ENCODE results near the gene DNAJC30. TPM values are rescaled to one million over a fixed set of nuclear protein-coding genes. Genes with fewer than 3 reads are reported as not detected.
"Not testable (repeated sequence)": the region's sequence is repeated elsewhere in the genome, so short reads cannot be mapped to it uniquely, and the experiment has no call there.

DNAJC30 gene
- total RNA-seq, 3 donors from 2014 or later, result 2.9 to 6.9 (median 4.6) TPM

- no peaks in the 10 kb centered on the region for H3K9me3 ChIP-seq
- peaks cover 11 to 14% of the 10 kb centered on the region in 2 donors for H3K4me1 ChIP-seq
Observed at GRCh38 chr7:73682745-73683055, 553 bp downstream of the DNAJC30 start.

GRCh38 chr7:73681031-73681430, 2.2 kb downstream of the DNAJC30 start:
- no peaks in the 10 kb centered on the region for H3K27me3 ChIP-seq
- H3K9me3 ChIP-seq, result no peaks in the 10 kb centered on the region
- peak overlapping the region in 1 of 3 donors; percentile 87 for H3K4me3 ChIP-seq
- TF ChIP-seq POLR2A (IDR thresholded peaks at IDR 0.05) (no peak), POLR2AphosphoS5 (IDR thresholded peaks at IDR 0.05) (no peak)
- TF ChIP-seq, protein P1, sequence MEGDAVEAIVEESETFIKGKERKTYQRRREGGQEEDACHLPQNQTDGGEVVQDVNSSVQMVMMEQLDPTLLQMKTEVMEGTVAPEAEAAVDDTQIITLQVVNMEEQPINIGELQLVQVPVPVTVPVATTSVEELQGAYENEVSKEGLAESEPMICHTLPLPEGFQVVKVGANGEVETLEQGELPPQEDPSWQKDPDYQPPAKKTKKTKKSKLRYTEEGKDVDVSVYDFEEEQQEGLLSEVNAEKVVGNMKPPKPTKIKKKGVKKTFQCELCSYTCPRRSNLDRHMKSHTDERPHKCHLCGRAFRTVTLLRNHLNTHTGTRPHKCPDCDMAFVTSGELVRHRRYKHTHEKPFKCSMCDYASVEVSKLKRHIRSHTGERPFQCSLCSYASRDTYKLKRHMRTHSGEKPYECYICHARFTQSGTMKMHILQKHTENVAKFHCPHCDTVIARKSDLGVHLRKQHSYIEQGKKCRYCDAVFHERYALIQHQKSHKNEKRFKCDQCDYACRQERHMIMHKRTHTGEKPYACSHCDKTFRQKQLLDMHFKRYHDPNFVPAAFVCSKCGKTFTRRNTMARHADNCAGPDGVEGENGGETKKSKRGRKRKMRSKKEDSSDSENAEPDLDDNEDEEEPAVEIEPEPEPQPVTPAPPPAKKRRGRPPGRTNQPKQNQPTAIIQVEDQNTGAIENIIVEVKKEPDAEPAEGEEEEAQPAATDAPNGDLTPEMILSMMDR (IDR thresholded peaks at IDR 0.05), result no peak
- H3K27ac ChIP-seq, result no peak overlapping the region
- no peaks in the 10 kb centered on the region for H3K36me3 ChIP-seq
- intact Hi-C loops (cut with DNase I; ENCODE audit: low total_unique reads), result no loop called here
- DNase-seq (ENCODE audit: low spot score in 2 of 2), result no peak
- H3K4me1 ChIP-seq, result peaks cover 11 to 14% of the 10 kb centered on the region in 2 donors

More at GRCh38 chr7:73682745-73683055, 553 bp downstream of the DNAJC30 start:
- no peak for DNase-seq (ENCODE audit: low spot score in 2 of 2)
- Histone ChIP-seq H3K36me3 (no peaks in the 10 kb centered on the region), H3K27ac (peak overlapping the region; percentile 85 to 88), H3K27me3 (no peaks in the 10 kb centered on the region), H3K4me3 (peak overlapping the region; percentile 68 to 87 (median 86))
- intact Hi-C loops (cut with DNase I; ENCODE audit: low total_unique reads), result no loop called here
- TF ChIP-seq POLR2AphosphoS5 (IDR thresholded peaks at IDR 0.05) (no peak), POLR2A (IDR thresholded peaks at IDR 0.05) (no peak)

- Histone ChIP-seq H3K9me3 (no peaks in the 10 kb centered on the region), H3K4me1 (peaks cover 11 to 14% of the 10 kb centered on the region in 2 donors), H3K36me3 (no peaks in the 10 kb centered on the region), H3K27me3 (no peaks in the 10 kb centered on the region), H3K4me3 (no peak overlapping the region), H3K27ac (no peak overlapping the region)
- no peak for DNase-seq (ENCODE audit: low spot score in 2 of 2)
- no peak for TF ChIP-seq POLR2A (IDR thresholded peaks at IDR 0.05)
- TF ChIP-seq POLR2AphosphoS5 (IDR thresholded peaks at IDR 0.05), result no peak
- TF ChIP-seq, protein P1 (IDR thresholded peaks at IDR 0.05), result no peak
- intact Hi-C loops (cut with DNase I; ENCODE audit: low total_unique reads), result no loop called here
Observed at GRCh38 chr7:73680501-73680900, 2.8 kb downstream of the DNAJC30 start.

- H3K9me3 ChIP-seq, result no peaks in the 10 kb centered on the region
- intact Hi-C loops (cut with DNase I; ENCODE audit: low total_unique reads), result no loop called here
- no peak overlapping the region for H3K27ac ChIP-seq
- H3K27me3 ChIP-seq, result no peaks in the 10 kb centered on the region
- no peak for DNase-seq (ENCODE audit: low spot score in 2 of 2)
- H3K36me3 ChIP-seq, result no peaks in the 10 kb centered on the region
- H3K4me3 ChIP-seq, result no peak overlapping the region
- TF ChIP-seq POLR2A (IDR thresholded peaks at IDR 0.05) (no peak), POLR2AphosphoS5 (IDR thresholded peaks at IDR 0.05) (no peak)
- TF ChIP-seq, protein P1 (IDR thresholded peaks at IDR 0.05), result no peak
- H3K4me1 ChIP-seq, result peaks cover 11 to 14% of the 10 kb centered on the region in 2 donors
Observed at GRCh38 chr7:73679709-73680108, 3.5 kb downstream of the DNAJC30 start.

GRCh38 chr7:73678862-73679261, 4.4 kb downstream of the DNAJC30 start:
- no peak overlapping the region for H3K27ac ChIP-seq
- TF ChIP-seq, protein P1 (IDR thresholded peaks at IDR 0.05), result no peak
- TF ChIP-seq POLR2AphosphoS5 (IDR thresholded peaks at IDR 0.05) (no peak), POLR2A (IDR thresholded peaks at IDR 0.05) (no peak)
- peaks cover 11 to 14% of the 10 kb centered on the region in 2 donors for H3K4me1 ChIP-seq
- H3K36me3 ChIP-seq, result no peaks in the 10 kb centered on the region
- intact Hi-C loops (cut with DNase I; ENCODE audit: low total_unique reads), result no loop called here
- DNase-seq (ENCODE audit: low spot score in 2 of 2), result no peak
- H3K9me3 ChIP-seq, result no peaks in the 10 kb centered on the region
- H3K27me3 ChIP-seq, result no peaks in the 10 kb centered on the region
- no peak overlapping the region for H3K4me3 ChIP-seq

GRCh38 chr7:73676062-73676461, 7.2 kb downstream of the DNAJC30 start:
- H3K36me3 ChIP-seq; DNase-seq (ENCODE audit: low spot score in 2 of 2); H3K9me3 ChIP-seq; H3K27ac ChIP-seq; H3K4me3 ChIP-seq; H3K27me3 ChIP-seq; H3K4me1 ChIP-seq; intact Hi-C loops (cut with DNase I; ENCODE audit: low total_unique reads): not testable (repeated sequence)

Data from breast epithelium (tissue), 4 donors.